HFF-Myc (cell line): ENCODE data around the gene CEBPE.

ENCODE experiments used
- DNase-seq: peaks from one replicate; pipeline ENCODE4 v3.0.0-alpha.2; 2011; ENCODE audit warnings: low read depth; ENCODE audit errors: extremely low read depth
- H3K4me3 ChIP-seq: replicated peaks from 2 replicates; pipeline ENCODE4 v1.5.1; 2011; ENCODE audit warnings: low read depth, mild to moderate bottlenecking, control low read depth, low read length
- CTCF ChIP-seq: IDR thresholded peaks from 2 replicates; pipeline ENCODE4 v1.5.1; 2012; ENCODE audit warnings: mild to moderate bottlenecking, low read depth, low read length, control low read depth; ENCODE audit errors: missing control alignments

CEBPE gene

GRCh38 chr14:23080474-23080873 is 38.6 kb downstream of the CEBPE start:
- TF ChIP-seq CTCF: no peak
- H3K4me3 ChIP-seq: no peak overlapping the region
- no peak for DNase-seq

GRCh38 chr14:23079716-23080115 is 39.3 kb downstream of the CEBPE start:
- no peak for DNase-seq
- TF ChIP-seq CTCF: no peak
- no peak overlapping the region for H3K4me3 ChIP-seq

DNA sequence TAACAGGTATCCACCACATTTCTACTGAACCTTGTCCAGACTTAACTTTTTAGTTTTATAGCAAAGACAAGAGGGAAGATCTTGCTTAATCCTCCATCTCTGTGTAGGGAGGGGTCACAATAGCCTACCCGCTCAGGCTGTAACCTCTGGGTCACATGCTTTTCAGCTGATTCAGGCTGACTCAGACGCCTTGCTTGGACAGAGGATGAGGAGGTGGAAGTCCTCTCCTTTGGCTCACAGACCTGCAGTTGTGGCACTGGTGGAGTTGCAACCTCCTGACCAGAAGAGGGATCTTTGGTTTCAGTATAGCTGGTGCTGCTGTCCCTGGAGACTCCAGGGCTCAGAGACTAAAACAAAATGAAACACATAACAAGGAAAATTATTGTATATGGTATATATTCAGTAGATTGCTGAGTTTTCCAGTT is 40.4 kb downstream of the CEBPE start:
- no peak for TF ChIP-seq CTCF
- DNase-seq: no peak

DNA sequence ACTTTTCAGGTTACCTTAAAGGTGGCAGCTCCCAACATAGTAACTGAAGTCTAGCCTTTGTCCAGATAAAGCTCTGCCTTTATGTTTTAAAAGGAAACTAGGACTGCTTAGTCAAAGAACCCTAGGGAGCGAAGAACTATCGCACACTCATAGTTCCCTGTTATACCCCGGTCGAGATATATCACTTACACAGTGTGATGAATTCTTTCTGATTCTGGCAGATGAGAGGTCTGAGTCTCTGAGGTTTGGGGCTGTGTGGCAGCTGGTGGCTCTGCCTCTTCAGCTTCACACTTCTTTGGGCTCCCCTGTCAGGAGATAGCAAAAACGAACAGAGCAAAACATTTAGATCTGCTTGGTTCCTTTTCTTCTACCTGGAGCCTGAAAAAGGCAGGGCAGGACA is 41.1 kb downstream of the CEBPE start:
- no peak overlapping the region for H3K4me3 ChIP-seq
- no peak for TF ChIP-seq CTCF
- DNase-seq: no peak

More for the DNA sequence above, 40.4 kb downstream of the CEBPE start:
- H3K4me3 ChIP-seq: no peak overlapping the region

- no peak for DNase-seq
- H3K4me3 ChIP-seq: no peak overlapping the region
- TF ChIP-seq CTCF: peak; percentile 65
These were observed 42.2 kb downstream of the CEBPE start for GRCh38 chr14:23076785-23077408.

GRCh38 chr14:23074906-23075305 is 44.1 kb downstream of the CEBPE start:
- no peak for DNase-seq
- TF ChIP-seq CTCF: no peak
- H3K4me3 ChIP-seq: no peak overlapping the region
